Measurements from ENCODE around the gene SKAP2. TPM values are rescaled to one million over a fixed set of nuclear protein-coding genes. Genes with fewer than 3 reads are reported as not detected.

Gene SKAP2
- total RNA-seq, 1 experiment from 2014 or later: 43.2 TPM

- no peak for DNase-seq (ENCODE audit: low read depth)
These were observed 87.0 kb downstream of the SKAP2 start for GRCh38 chr7:26777385-26777784.

GRCh38 chr7:26760501-26760900 is 103.9 kb downstream of the SKAP2 start:
- DNase-seq (ENCODE audit: low read depth): no peak

- no peak for DNase-seq (ENCODE audit: low read depth)
These were observed 105.3 kb downstream of the SKAP2 start for GRCh38 chr7:26759108-26759507.

- no peak for DNase-seq (ENCODE audit: low read depth)
These were observed 121.2 kb downstream of the SKAP2 start for GRCh38 chr7:26743205-26743604.

- no peak for DNase-seq (ENCODE audit: low read depth)
These were observed 128.3 kb downstream of the SKAP2 start for GRCh38 chr7:26735976-26736600.

GRCh38 chr7:26729150-26729775 is 135.1 kb downstream of the SKAP2 start:
- no peak for DNase-seq (ENCODE audit: low read depth)

- DNase-seq (ENCODE audit: low read depth): no peak
These were observed 138.3 kb downstream of the SKAP2 start for GRCh38 chr7:26726051-26726450.

- DNase-seq (ENCODE audit: low read depth): no peak
These were observed 139.6 kb downstream of the SKAP2 start for GRCh38 chr7:26724795-26725194.

GRCh38 chr7:26723129-26723528 is 141.3 kb downstream of the SKAP2 start:
- no peak for DNase-seq (ENCODE audit: low read depth)

- DNase-seq (ENCODE audit: low read depth): no peak
These were observed 142.9 kb downstream of the SKAP2 start for GRCh38 chr7:26721450-26721849.

- DNase-seq (ENCODE audit: low read depth): no peak
These were observed 146.3 kb downstream of the SKAP2 start for GRCh38 chr7:26718063-26718462.

GRCh38 chr7:26714438-26714837 is 150.0 kb downstream of the SKAP2 start:
- no peak for DNase-seq (ENCODE audit: low read depth)

- no peak for DNase-seq (ENCODE audit: low read depth)
These were observed 150.4 kb downstream of the SKAP2 start for GRCh38 chr7:26714006-26714405.

GRCh38 chr7:26709210-26709990 is 155.0 kb downstream of the SKAP2 start:
- DNase-seq (ENCODE audit: low read depth): no peak

- DNase-seq (ENCODE audit: low read depth): peak; percentile 93
These were observed 158.8 kb downstream of the SKAP2 start for GRCh38 chr7:26705567-26705966.

GRCh38 chr7:26704786-26705185 is 159.6 kb downstream of the SKAP2 start:
- DNase-seq (ENCODE audit: low read depth): no peak

GRCh38 chr7:26704036-26704435 is 160.4 kb downstream of the SKAP2 start:
- no peak for DNase-seq (ENCODE audit: low read depth)

GRCh38 chr7:26700893-26701292 is 163.5 kb downstream of the SKAP2 start:
- no peak for DNase-seq (ENCODE audit: low read depth)

GRCh38 chr7:26700386-26700785 is 164.0 kb downstream of the SKAP2 start:
- DNase-seq (ENCODE audit: low read depth): no peak

GRCh38 chr7:26699766-26700165 is 164.6 kb downstream of the SKAP2 start:
- DNase-seq (ENCODE audit: low read depth): no peak

- no peak for DNase-seq (ENCODE audit: low read depth)
These were observed 165.6 kb downstream of the SKAP2 start for GRCh38 chr7:26698806-26699205.

- no peak for DNase-seq (ENCODE audit: low read depth)
These were observed 166.2 kb downstream of the SKAP2 start for GRCh38 chr7:26698194-26698593.

GRCh38 chr7:26696978-26697377 is 167.4 kb downstream of the SKAP2 start:
- no peak for DNase-seq (ENCODE audit: low read depth)

Measured in M059J (cell line).